A549 treated with CpdA at 1 μM for 4 hours (cell line): ENCODE measurements around the gene PRRT1. TPM values are rescaled to one million over a fixed set of nuclear protein-coding genes. Genes with fewer than 3 reads are reported as not detected.

Experiments used
- total RNA-seq: library from RNA; stranded (reverse); fragments of 200-300 nt; extraction: Qiagen RNA extraction; gene quantifications from 5 replicates; pipeline ENCODE4 v1.2.3, GENCODE V29; 2022; ENCODE audit warnings: low read depth

Gene PRRT1
- total RNA-seq: 0.45 to 0.98 TPM (median 0.65 TPM) in 5 replicates

DNA sequence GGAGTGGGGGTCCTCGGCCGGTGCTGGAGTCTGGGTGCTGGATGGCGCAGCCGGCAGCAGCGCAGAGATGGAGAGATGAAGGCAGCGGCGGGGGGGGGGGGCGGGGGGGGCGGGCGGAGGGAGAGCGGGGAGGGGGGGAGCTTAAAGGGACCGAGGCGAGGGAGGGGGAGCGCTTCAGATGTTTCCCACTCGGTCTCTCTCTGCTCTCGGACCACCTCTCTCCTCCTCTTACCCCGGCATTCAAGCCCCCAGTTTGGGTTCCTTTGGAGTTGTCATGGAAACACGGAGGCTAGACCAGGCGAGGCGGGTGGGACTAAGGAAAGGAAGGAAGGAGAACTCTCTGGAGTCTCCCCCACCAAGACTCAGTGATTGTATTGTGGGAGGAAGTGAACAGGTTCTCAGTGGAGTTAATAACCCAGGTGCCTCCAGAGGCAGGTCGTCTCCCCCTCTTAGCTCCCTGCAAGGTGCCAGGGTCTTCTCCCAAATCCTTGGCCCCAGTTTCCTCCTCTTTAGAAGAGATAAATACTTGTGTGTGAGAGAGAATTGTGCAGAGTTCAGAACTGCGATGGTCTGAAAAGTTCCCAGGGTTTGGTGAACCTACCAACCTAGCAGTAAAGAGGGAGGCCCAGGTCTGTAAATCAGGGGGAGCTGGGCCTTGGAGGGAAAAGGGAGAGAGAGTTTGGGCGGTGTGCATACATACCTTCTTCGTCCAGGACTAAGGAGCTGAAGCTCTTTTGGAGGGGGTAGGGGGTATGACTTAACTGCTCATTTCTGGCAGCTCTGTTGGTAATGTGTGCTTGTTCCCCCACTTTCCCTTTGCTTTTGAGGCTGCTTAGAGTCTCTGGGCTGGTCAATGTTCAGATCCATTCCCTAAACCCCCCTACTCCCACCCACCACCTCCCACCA, at the start of gene PRRT1:
PRRT1 (minus strand) TSS at position 77 of the 906 bp plus-strand sequence. CDS start 112 bp downstream, outside the sequence.

GRCh38 chr6:32192608-32193039, 40.9 kb upstream of the PRRT1 start, which contains the start of gene GPSM3:
TSS of gene GPSM3 (minus strand) at chr6:32192643. CDS start at chr6:32192513, 130 bp downstream.

DNA sequence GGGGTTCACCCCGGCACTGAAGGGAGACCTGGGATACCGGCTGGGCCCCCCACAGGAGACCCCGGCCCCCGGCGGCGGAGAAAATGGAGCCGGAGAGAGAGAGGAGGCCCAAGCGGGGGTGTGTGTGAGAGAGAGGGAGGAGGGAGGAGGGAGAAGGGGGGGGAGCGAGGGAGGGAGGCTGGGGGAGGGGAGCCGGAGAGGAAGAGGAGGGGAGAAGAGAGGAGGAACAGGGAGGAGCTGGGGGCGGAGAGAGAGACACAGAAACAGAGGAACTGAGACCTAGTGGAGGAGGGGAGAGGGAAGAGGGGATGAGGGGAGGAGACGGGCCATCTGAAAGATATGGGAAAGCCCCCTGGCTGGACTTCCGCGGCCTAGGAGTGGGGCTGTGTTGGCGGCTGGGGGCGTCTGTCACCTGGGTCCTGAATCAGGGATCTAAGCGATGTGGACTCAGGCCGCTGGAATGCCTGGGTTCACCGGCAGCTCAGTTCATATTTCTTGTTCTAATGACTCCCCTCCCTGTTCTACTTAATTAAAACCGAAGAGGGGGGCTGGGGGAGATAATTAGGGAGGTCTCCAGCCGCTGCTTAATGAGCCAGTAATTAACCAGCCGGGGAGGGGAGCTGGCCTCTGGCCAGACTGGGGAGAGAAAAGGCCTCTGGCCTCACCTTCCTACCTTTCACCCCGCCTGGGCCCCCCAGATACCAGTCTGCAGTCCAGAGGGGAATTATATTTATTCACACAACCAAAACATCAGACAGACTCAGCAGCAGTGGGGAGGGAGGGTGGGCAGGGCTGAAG, 38.5 kb upstream of the PRRT1 start, which contains the start of gene PBX2:
PBX2 (minus strand) TSS at position 149 of the 798 bp plus-strand sequence. CDS start 287 bp downstream, outside the sequence.

DNA sequence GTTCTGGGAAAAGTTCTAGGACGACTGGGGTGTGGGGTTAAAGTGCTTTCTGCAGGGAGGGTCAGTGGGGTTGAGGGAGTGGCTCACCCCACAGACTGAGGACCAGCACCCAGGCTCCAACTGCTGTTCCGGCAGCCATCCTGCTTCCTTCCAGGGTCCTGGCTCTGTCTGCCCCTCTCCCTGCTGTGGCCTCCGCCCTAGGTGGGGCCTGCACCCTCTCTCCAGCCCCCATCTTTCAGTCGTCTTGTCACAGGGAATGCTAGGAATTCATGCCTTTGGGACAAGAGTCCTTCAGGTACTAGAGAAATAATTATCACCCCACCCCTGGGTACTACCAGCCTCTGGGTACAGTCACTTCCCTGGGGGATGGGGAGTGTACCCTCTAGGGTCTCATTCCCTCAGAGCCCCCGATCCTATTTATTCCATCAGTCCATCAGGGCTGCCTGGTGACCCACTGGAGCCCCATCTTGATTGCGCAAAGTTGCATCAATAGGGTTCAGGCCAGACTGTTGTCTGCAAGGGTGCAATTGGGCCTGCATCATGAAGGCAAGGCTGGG, 32.4 kb upstream of the PRRT1 start, which contains the start of gene AGER:
AGER (minus strand) TSS at position 170 of the 557 bp plus-strand sequence; CDS start at position 139, 31 bp downstream.

GRCh38 chr6:32177788-32178546, 26.2 kb upstream of the PRRT1 start, which contains the start of gene RNF5:
TSS of gene RNF5 (plus strand) at chr6:32178405. CDS start at chr6:32178512, 107 bp downstream.

GRCh38 chr6:32175711-32176475, 24.2 kb upstream of the PRRT1 start, which contains the start of gene AGPAT1:
TSS of gene AGPAT1 (minus strand) at chr6:32176084. CDS start at chr6:32171496, 4,588 bp downstream.

GRCh38 chr6:32164295-32164694, 12.6 kb upstream of the PRRT1 start, which contains the start of gene EGFL8:
TSS of gene EGFL8 (plus strand) at chr6:32164595. CDS start at chr6:32166166, 1,571 bp downstream.

DNA sequence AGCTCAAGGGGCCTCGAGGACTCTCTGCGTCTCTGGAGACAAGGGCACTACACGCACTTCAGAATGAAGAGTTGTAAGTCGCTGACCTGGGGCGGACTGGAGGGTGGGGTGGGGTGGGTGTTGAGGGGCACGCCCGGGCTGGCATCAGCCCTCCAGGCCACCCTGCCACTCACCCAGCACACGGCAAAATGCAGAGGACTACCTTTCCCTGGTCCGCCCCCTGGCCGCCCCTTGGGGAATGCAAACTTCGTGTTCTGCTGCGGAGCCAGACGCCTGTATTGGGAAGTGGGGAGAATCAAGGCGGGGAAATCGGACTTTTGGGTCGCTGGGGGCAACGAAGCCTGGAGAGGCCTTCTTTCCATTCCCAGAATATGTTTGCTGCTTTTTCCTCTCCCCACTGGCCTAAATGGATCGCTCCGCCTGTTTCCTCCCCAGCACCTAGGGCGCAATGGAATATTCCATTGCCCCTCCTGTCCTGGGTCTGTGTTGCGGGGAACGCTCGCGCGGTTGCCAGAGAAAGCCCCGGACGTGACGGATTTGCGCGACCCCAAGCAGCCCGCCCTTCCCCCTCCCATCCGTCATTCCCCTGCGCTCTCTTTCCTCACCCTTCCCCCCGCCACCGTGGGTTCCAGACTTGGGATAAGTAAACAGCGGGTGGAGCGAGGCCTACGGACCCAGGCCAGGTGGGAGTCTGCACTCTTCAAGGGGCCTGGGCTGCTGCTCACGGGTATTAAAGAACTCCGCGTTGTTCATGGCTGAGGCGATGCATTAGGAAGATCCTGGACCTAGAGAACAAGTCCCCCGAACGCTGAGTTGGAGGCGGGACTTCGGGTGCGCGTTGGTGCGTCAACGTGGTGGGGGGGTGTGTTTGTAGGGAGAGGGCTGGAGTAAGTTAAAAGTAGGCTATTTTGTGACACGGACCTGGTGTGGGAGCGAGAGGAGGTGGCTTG, 2.1 kb upstream of the PRRT1 start, which contains the start of gene PPT2:
PPT2 (plus strand) TSS at position 578 of the 950 bp plus-strand sequence. CDS start 454 bp downstream, outside the sequence.

GRCh38 chr6:32127717-32128592, 23.8 kb downstream of the PRRT1 start, which contains the start of gene ATF6B:
TSS of gene ATF6B (minus strand) at chr6:32128246. CDS start at chr6:32128207, 39 bp downstream.

DNA sequence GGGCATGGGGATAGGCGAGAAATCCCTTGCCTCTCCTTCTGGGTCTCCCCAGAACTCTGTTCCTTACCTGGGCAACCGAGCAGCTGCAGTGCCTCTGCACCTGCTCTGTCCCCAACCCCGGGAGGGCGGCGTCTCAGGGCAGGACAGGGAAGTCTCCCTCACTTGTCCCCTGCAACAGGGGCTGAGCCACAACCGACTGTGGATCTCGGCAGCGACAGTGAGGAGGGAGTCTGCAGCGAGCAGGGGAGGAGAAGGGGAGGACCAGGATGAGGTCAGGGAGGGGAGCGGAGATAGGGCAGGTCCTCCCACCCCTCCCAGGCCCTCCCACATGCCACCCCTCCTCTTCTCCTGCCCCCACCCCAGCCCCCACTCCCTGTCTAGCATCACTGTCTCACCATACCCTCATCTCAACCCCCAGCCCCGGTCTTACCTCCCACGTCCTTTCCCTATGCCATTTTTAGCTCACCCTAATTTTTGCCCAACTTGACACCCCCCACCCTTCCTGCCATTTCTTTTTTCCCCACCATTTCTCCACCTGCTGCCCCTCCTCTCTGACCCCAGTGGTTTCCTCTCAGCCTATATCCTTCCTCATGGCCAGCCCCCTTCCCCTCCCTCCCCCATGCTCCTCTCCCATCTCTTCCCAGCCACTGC, 42.5 kb downstream of the PRRT1 start, which contains the start of gene TNXB:
TNXB (minus strand) TSS at position 225 of the 651 bp plus-strand sequence. CDS start 11,140 bp downstream, outside the sequence.

Other genes with a start within 250 kb of the PRRT1 start
- gene ZBTB12, start 249.9 kb downstream of the PRRT1 start, total RNA-seq: 3.2 to 5.4 TPM (median 4.8 TPM) in 5 replicates
- gene C2, start 224.2 kb downstream of the PRRT1 start, total RNA-seq: 0.19 to 0.66 TPM (median 0.27 TPM) in 5 replicates
- 1.4 to 3.1 TPM (median 2.1 TPM) in 5 replicates for gene CFB, start 205.8 kb downstream of the PRRT1 start, total RNA-seq
- gene NELFE, start 193.0 kb downstream of the PRRT1 start, total RNA-seq: 74.0 to 93.6 TPM (median 77.4 TPM) in 5 replicates
- 22.7 to 25.6 TPM (median 24.7 TPM) in 5 replicates for gene SKIC2, start 192.8 kb downstream of the PRRT1 start, total RNA-seq
- gene DXO, start 179.8 kb downstream of the PRRT1 start, total RNA-seq: 9.7 to 13.2 TPM (median 11.9 TPM) in 5 replicates
- gene C4A, start 169.9 kb downstream of the PRRT1 start, total RNA-seq: 0.48 to 1.3 TPM (median 0.98 TPM) in 5 replicates
- 0.56 to 1.3 TPM (median 0.94 TPM) in 5 replicates for gene C4B, start 137.1 kb downstream of the PRRT1 start, total RNA-seq
- not detected in 5 replicates for gene CYP21A2, start 113.5 kb downstream of the PRRT1 start, total RNA-seq
- gene TNXB, start 42.6 kb downstream of the PRRT1 start, total RNA-seq: 0.42 to 0.92 TPM (median 0.67 TPM) in 5 replicates
- gene ATF6B, start 23.7 kb downstream of the PRRT1 start, total RNA-seq: 26.8 to 36.7 TPM (median 34.5 TPM) in 5 replicates
- 7.0 to 9.3 TPM (median 8.2 TPM) in 5 replicates for gene FKBPL, start 21.7 kb downstream of the PRRT1 start, total RNA-seq
- gene PPT2, start 2.2 kb upstream of the PRRT1 start, total RNA-seq: 8.1 to 10.0 TPM (median 9.0 TPM) in 5 replicates
- 1.1 to 2.4 TPM (median 1.3 TPM) in 5 replicates for gene EGFL8, start 12.7 kb upstream of the PRRT1 start, total RNA-seq
- 32.1 to 40.9 TPM (median 40.2 TPM) in 5 replicates for gene AGPAT1, start 24.1 kb upstream of the PRRT1 start, total RNA-seq
- gene RNF5, start 26.5 kb upstream of the PRRT1 start, total RNA-seq: 33.1 to 47.7 TPM (median 45.2 TPM) in 5 replicates
- gene AGER, start 32.3 kb upstream of the PRRT1 start, total RNA-seq: 1.2 to 2.3 TPM (median 1.7 TPM) in 5 replicates
- 15.2 to 21.6 TPM (median 17.8 TPM) in 5 replicates for gene PBX2, start 38.3 kb upstream of the PRRT1 start, total RNA-seq
- 0.31 to 0.67 TPM (median 0.50 TPM) in 5 replicates for gene GPSM3, start 40.7 kb upstream of the PRRT1 start, total RNA-seq
- gene NOTCH4, start 72.1 kb upstream of the PRRT1 start, total RNA-seq: 0.48 to 0.83 TPM (median 0.61 TPM) in 5 replicates
- gene TSBP1, start 220.0 kb upstream of the PRRT1 start, total RNA-seq: not detected in 5 replicates